Measurements from ENCODE around the gene TAC1.

DNA sequence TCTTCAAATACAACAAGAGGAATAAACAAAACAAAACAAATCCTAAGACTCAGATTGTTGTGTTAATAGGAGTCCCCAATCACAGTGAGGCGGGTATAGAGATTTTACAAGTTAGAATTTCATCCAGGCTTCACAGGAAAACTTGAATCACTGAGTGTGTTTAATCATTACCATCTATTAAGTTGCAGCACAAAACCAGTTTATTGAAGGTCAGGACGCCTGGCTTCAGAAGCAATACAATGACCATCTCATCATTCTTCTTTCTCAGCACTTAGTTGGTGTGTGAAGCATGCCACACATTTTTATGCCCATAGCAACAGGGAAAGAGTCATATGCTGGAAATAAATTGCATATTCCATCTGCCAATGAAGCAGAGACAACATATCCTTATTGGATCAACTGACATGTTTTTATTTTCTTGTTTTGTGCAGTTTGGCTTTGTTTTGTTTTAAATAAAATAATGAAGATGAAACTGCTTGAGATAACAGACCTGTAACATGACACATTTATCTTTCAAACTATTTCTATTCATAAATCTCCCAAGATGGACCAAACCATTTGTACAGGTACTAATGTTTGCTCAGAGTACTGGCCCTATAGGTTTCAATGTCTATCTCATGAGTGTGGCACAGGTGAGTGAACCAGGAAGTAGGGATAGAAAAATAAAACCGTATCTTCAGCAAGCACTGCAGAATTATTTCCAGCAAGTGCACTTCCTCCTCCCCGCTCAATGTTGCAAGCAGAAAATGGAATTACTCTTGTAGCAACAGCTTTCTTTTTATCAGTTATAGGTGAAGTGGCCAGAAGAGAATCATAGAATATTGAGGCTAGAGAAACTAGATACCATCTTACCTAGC is 40.4 kb downstream of the TAC1 start:
- no peak for TF ChIP-seq POLR2A (IDR thresholded peaks at IDR 0.05)
- TF ChIP-seq, protein P1, sequence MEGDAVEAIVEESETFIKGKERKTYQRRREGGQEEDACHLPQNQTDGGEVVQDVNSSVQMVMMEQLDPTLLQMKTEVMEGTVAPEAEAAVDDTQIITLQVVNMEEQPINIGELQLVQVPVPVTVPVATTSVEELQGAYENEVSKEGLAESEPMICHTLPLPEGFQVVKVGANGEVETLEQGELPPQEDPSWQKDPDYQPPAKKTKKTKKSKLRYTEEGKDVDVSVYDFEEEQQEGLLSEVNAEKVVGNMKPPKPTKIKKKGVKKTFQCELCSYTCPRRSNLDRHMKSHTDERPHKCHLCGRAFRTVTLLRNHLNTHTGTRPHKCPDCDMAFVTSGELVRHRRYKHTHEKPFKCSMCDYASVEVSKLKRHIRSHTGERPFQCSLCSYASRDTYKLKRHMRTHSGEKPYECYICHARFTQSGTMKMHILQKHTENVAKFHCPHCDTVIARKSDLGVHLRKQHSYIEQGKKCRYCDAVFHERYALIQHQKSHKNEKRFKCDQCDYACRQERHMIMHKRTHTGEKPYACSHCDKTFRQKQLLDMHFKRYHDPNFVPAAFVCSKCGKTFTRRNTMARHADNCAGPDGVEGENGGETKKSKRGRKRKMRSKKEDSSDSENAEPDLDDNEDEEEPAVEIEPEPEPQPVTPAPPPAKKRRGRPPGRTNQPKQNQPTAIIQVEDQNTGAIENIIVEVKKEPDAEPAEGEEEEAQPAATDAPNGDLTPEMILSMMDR (IDR thresholded peaks at IDR 0.05): no peak

Data from adrenal gland (tissue), 5 donors.